Prostate gland (tissue), 2 donors: ENCODE measurements around the gene PDZD4.

Experiments used
- CTCF ChIP-seq, 4 experiments: fragments of 200-600 bp in 2 of 4; fragments of 450-650 bp in 2 of 4; sonication (generic) in 2 of 4; IDR thresholded peaks; 1 replicate in 3 of 4; 2 replicates in 1 of 4; pipeline ENCODE4 v1.5.1; 2016 to 2019; ENCODE audit warnings: antibody characterized with exemption in 4 of 4, mild to moderate bottlenecking in 2 of 4, moderate library complexity in 2 of 4
- POLR2A ChIP-seq: fragments of 450-650 bp; IDR thresholded peaks from one replicate; pipeline ENCODE4 v1.6.1; 2016; ENCODE audit warnings: antibody characterized with exemption, mild to moderate bottlenecking

GRCh38 chrX:153827016-153827415 is 3.3 kb downstream of the PDZD4 start:
- no peak for TF ChIP-seq CTCF (IDR thresholded peaks at IDR 0.05)
- TF ChIP-seq POLR2A: no peak
